Globus pallidus (tissue), 1 donor: Measurements from ENCODE around the gene UNC5B.

Experiments
- DNase-seq: peaks from one replicate; pipeline ENCODE4 v3.0.0-alpha.2; 2015; ENCODE audit warnings: low spot score

Gene UNC5B

DNA sequence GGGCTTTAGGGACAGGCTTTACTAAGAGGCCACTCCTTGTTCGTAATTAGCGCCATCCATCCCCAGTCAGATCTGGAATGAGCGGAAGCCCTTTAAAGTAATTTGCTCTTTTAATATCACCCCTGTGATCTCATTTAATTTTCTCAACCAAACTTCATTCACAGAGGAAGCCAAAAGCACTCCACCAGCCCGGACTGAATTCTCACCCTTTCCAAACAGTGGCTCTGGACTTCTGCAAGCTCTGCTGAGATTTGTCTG is 43.1 kb downstream of the UNC5B start:
- no peak for DNase-seq

DNA sequence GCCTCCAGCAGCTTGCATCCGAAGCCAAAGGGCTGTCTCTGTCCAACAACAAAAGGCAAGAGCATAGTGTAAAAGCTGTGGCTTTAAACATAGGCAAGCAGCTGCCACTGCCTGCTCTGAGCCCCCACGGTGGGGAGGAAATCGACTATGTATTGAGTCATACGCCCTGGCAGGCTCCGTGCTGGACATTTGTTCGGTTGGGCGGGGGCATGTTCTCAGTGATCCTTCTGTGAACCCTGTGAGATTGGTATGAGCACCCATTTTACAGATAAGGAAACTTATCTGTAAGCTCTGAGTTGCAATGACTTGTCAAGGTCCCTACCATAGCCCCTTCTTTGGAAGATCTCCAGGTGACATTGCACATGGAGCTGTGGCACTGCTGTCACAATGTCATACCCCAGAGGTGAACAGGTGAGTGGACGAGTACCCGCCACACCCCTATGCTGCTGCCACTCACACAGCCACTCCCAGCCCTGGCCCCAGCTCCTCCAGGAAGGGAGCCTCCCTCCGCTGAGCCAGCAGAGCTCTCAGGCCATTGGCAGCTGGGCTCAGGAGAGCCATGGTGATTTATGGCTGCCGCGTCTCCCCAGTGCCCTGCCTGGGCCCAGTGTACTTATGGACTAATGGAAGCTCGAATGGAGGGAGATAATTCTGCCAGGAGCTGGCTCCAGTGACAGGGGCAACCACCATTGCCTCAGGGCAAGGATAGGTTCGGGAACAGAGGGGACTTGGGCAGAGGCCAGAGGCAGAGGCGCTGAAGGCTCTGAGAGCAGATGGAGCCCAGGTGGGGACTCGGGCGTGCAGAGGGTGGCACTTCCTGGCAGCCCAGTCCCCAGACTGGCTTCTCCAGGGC is 43.7 kb downstream of the UNC5B start:
- no peak for DNase-seq

DNA sequence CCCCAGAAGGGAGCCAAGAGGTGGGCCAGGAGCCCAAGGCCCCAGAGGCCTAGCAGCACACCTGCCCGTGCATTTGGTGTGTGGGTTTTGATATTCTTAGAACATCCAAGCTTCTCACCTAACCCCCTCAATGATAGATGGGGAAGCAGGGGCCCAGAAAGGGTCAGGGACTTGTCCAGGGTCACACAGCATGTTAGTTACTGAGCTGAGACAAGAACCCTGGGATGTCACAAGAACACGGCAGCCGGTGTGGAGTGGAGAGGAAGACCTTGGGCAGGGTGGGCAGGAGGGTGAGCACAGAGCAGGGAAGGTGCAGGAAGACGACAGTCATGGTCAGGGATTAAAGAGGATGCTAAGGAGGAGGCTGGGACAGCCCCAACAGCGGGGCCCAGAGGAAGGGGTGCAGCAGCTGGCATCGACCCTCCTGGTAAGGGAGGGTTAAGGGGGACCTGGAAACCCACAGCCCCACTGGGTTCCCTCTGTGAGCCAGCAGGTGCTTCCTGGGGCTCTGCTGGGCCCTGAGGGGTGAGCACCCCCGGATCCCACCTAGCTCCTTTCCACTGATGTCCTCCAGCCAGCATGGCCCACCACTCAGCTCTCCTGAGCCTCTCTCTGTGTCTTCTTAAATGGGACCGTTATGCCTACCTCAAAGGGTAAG is 44.4 kb downstream of the UNC5B start:
- no peak for DNase-seq

DNA sequence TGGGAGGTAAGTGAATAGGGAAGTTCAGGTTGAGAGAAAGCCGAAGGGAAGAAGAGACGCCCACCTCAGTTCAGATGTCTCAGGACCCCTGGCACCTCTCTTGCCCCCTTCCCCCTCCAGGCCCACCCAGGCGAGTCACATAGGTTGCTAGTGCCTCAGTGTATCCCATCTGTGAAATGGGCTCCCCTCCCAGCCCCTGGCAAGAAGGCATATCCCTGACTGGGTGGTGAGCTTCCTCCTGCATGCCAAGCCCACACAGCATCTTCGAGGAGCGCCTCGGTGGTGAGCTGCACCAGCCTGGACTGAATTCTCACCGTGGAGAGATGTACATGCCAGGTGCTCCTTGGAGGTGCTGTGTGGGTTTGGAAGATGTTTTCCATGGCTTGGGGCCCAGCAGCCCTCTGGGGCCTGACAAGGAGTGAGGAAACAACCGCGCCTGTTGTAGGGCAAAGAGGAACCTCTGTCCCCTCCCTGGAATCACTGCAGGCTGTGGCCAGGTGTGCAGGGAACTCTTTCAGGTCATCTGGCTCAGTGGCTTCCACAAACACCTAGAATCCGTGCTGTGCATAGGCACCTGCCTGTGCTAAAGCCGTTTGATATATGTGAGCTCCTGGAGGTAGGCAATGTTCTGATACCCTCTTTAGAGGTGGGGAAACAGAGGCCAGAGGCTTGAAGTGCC is 45.1 kb downstream of the UNC5B start:
- no peak for DNase-seq

DNA sequence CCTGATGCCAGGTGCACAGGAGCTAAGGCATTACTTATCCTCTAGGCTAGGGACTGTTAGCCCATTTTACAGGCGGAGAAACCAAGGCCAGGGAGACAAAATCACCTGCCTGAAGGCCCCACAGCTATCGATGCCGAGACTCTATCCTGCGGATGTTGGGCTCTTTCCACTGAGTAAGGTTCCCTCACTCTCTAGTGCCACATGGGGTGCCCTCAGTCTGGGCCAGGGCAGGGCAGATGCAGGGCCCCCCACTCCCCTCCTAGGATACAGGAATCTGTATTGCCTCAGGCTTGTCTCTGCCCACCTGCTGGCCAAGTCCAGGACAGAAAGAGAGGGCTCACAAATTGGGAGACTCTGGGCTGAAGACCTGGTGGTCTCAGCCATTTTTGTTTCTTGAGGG is 45.7 kb downstream of the UNC5B start:
- no peak for DNase-seq

DNA sequence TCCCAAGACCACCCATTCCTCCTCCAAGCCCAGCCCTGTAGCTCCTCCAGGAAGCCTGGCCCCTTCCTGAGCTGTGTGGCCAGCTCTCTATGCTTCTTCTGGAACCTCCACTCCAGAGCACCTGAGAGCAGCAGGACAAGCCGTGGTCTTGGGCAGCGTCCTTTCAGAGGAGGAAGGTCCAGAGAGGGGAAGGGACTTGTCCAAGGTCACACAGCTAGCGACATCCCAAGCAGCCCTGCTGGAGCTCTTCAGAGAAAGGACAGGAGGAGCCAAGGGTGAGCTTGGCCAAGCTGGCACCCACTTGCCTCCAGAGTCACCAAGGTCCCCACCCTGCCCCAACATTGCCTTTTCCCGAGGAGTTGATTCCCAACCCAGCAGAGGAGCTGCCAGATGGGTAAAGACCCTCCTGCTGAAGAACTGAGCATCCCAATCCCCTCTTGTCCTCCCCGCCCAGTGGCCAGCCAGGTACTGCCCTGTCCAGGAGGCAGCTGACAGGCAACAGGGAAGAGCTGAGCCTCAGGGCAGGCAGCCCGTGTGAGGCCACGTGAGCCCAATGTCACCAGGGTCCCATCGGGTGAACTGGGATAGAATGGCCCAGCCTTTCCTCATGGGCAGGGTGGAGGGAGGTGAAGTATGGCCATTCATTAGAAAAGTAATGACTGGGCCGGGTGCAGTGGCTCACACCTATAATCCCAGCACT is 46.2 kb downstream of the UNC5B start:
- DNase-seq, result no peak

DNA sequence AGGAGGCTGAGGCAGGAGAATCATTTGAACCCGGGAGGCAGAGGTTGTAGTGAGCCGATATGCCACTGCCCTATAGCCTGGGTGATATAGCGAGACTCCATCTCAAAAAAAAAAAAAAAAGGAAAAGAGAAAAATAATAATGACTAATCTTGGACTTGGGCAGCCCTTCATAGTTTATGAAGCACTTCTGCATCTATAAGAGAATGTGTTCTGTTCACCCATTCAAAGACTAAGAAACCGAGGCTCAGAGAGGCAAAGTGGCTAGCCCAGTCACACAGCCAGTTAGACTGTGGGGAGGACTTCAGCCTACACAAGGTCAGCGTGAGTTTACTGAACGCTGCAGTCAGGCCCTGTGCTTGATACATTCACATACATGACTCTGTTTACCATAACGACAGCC is 46.9 kb downstream of the UNC5B start:
- no peak for DNase-seq

DNA sequence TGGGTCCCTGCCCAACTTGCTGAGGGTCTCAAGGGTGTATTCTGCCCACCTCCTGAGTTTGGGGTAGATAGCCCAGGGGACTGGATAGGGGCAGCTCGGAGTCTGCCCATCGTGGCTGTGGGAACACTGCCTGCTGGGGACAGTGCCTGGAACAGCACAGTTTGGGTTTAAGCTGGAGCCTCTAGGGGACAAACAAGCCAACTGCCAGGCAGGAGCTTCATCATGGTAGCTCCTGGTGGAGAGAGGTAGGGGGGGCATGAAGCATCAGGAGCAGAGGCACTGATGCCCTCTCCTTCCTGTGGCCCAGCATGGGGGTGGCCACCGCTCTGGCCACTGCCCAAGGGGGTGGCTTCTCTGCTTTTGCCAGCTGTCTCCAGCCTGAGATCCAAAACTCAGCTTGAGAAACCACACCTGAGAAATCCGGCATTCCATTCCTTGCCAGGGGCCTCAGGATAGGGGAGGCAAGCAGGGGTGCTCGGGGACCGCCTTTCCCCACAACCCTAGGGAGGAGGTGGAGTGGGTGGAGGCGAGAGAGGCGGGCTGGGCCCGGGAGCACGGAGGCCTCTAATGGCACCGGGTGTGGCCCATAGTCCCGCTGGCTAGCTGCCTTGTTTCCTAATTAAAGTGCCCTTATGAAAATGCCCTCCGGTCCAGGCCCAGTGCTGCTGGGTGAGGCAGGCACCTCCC is 47.6 kb downstream of the UNC5B start:
- no peak for DNase-seq

DNA sequence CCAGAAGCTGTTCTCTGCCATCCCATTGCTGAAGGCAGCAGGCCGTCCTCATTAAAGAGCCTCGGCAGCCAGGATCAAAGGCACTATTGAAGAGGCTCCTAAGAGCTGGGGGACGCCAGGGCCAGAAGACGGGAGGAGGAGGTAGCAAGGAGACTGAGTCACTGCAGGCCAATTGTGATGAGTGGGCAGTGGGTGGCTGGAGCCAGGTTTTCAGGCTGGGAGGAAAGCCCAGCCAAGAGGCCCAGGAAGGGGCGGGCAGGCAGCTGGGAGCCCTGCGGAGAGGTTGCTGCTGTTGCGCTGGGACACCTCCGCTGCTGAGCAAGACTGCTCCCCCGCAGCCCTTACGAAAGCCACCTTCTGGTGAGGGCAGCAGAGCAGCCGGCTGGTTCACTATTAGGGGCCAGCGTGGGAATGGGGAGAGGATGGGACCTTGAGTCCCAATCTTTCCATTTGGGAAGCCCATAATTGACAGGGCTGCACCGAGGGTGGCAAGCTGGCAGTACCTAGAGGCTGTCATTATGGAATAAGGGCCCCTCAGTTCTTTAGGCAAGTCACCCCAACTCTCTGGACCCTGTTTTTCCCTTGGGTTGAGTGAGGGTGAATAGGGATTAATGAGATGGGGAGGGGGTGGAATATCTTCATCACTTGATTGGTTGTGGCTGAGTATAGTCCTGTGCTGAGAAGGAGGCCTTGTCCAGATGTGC is 48.4 kb downstream of the UNC5B start:
- peak; percentile 61 for DNase-seq

DNA sequence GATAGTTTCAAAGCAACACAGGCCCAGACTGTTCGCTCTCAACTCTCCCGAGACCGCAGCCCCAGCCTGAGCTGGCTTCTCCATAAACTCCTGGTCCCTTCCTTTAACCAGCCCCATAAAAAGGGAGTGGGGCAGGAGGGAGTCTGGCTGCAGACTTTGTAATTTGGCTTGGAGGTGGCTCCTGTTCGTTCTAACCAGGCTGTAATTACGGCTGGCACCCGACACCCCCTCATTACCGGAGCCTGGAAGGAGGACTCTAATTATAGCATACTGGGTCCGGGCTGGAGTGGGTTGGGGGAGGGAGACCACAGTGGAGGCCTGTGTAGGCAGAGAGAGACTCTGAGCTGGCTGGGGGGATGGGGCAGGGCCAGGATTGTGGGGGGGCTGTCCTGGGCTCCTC is 49.7 kb downstream of the UNC5B start:
- DNase-seq, result no peak

DNA sequence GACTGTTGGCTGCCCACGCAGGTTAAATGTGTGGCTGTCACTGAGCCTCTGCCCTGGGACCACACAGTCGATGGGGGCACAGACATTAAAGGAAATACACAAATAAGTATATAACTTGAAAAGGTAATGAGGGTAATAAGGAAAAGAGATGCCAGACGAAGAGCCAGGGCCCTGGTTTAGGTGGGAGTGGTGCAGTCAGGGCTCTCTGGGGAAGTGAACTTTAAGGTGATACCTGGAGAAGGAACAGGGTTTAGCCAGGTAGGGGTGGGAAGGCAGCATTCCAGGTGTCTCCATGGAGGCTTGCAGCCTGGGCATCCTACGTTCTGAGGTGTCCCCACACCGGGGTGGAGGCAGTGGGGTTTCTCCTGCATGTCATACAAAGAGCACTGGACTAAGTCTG is 50.4 kb downstream of the UNC5B start:
- no peak for DNase-seq

DNA sequence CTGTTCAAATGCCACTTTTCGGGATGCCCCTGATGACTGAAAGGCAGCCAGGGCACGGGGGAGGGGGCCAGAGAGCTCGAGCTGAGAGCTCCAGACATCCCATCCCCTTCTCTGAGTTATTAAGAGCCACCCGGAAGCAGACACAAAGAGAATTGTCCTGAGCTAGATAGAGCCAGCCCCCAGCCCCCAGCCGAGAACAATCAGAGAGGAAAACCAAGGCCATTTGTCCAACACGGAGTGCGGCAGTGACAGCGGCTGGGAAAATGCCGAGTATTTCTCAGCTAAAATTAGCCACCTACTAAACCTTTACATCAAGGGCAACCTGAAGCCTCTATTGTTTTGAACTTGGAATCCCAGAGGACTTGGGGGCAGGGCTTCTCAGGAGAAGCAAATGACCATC is 51.0 kb downstream of the UNC5B start:
- peak; percentile 87 for DNase-seq

DNA sequence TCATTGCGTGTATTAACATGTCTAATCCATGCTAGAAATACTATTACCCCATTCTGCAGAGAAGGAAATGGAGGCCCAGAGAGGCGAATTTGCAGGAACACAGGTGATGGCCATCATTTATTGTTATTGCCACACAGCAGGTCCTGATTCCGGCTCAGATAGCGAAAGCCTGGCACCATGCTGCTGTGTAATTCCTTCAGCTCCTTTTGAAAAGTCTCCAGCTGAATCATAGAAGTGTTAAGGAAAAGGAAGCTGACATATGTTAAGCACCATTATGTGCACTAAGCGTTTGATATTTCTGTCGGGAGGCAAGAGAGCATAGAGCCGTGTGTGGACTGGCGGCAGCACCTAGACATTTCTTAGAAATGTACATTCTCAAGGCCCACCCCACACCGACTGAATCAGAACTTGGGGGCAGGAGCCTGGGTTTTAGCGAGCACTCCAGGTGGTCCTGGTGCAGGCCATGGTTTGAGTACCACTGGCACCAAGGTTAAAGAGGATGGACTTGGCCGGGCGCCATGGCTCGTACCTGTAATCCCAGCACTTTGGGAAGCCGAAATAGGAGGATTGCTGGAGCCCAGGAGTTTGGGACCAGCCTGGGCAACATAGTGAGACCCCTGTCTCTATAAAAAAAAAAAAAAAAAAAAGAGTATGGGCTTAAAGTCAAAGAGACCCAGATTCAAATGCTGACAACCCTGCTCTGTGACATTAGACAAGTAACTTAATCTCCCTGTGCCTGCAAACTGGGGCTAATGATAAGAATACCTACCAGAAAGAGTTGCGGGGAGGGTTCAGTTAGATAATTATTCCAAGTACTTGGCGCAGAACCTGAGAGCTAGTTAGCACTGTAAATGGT is 52.2 kb downstream of the UNC5B start:
- DNase-seq, result no peak

DNA sequence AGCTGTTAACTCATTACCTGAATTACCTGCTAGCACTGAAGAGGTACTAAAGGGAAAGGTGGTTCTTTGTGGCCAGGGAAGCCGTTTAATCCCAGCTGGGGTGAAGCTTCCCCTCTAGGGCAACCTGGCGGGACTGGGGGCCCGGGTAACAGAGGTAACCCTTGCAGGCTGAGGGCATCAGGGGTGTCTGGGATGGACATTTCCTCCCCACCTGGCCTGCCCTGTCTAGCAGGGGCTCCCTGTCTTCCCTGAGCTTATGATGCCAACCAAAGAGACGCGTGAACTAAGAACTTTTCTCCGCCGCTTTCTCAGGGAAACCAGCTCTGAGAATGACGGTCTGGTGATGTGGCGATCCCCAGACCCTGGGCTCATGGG is 52.8 kb downstream of the UNC5B start:
- DNase-seq, result no peak

DNA sequence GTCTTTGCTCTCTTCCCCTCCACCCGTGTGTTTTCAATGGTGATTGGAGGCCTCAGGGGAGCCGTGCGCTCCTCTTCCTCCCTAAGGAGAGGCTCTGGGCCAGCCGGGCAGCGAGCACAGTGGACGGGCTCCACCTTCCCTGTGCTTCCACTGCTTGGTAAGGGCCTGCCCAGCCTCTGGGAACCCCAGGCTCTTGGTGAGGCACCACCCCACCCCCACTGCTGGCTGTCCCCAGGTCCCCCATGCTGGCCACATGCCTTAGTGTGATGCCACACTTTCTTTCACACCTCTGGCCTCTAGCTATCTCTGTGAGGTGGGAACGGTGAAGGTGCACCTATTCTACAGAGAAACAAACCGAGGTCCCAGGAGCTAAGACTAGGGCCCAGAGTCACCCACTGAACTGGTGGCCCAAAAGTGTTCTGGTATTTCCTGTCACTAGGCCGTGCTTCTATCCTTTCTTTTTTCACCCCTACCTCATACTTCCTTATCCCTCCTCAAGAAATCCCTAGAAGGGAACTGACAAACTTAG is 53.3 kb downstream of the UNC5B start:
- DNase-seq, result no peak

DNA sequence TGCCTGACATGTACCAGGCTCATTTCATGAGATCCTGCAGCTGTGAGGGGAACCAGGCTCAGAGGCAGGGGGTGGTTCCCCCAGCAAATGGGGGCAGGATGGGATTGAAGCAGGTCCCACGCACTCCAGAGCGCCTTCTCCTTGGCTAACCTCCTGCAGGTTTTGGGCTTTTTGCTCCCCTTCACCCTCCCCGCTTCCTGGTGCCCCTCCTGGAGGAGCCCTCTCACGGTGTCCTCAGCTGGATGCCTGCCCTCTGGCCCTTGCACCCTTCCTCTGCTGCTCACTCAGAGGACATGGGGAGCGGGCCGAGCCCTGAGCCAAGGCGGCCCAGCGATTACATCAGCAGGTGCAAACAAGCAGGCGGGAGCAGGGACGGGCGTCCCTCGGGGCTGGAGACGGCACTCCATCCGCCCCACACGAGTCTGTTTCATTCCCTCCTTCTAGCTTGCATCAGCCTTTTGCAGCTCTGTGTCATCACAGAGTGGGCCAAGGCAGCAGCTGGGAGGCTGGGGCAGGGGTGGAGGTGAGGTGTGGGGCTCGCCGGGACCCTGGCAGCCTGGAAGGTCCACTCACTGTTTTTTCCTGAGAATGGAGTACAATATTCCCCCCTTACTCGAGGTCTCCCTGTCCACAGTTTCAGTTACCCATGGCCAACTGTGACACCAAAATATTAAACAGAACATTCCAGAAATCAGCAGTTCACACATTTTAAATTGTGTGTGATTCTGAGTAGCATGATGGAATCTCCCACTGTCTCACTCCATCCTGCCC is 54.0 kb downstream of the UNC5B start:
- no peak for DNase-seq

DNA sequence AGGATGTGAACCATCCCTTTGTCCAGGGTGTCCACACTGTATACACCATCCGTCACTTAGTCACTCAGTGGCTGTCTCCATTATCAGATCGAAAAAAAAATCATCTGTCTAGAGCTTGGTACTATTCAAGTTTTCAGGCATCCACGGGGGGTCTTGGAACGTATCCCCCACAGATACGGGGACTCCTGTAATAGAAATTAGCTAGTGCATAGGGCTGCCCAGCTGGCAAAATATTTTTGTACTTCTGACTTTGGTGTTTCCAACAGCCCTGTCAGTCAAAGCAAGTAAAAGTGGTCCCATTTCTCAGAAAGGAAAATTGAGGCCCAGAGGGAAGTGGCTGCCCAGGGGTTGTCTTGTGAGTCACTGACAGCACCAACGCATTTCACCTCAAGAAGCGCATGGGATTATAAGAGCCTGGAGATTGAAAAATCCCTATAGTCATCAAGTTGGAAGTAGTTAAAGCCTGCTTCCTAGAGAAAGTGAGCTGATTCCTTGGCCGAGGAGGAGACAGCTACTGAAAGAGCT is 54.6 kb downstream of the UNC5B start:
- no peak for DNase-seq

DNA sequence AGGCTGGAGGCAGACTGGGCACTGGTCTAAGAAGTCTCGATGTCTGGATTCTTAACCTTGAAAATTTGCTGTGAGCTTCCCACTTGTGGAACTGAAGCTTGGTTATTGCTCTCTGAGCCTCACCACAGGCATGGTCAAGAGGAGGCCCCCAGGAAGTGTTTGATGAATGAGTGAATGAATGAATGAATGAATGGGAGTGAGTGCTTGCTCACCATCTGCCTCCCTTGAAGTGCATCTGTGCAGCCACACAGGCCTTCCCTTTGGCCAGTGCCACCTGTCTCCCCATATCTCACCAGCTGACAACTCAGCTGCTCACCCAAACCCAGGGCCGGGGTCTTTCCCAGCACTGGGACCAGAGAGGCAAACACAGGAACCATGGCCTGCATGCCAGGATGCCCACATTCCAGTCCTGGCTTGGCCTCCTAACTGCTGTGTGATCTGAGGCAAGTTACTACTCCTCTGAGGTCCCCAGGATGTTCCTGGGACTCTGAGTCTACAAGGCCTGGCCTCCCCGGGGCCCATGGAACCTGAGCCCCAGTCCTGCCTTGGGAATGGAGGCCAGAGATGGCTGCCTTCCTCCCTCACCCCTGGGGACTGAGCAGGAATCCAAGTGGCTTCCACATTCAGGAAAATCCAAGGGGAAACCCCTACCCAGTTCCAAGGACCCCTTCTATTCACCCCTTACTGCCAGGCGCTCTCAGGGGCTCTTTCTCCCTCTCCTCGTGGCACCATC is 55.3 kb downstream of the UNC5B start:
- DNase-seq, result no peak

DNA sequence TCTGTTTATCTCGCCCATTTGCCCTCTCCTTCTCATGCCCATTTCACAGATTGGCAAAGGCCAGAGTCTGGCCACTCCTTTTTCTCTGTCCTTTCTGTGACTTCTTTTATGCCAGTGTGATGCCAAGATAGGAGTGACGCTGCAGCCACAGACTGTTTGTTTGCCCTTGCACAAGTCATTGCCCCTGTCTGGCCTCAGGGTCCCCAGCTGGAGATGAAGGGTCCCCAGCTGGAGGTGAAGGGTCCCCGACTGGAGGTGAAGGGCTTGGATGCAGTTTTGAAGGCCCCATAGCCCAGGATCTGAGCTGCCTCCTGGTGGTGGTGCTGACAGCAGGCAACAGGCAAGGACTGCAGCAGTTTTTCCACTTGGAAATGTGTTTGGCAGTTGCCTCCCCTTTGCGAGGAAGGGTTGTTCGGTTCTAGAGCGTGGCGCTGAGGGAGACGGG is 55.9 kb downstream of the UNC5B start:
- DNase-seq, result peak; percentile 72
